MM.1S (cell line): ENCODE results near the gene PLXNA2.

Source experiments
- DNase-seq: peaks from one replicate; pipeline ENCODE4 v3.0.0-alpha.2; 2015
- H2AFZ ChIP-seq: fragments of 300-600 bp; sonication (generic); 2 replicates; pipeline ENCODE4 v1.6.0; 2016; ENCODE audit warnings: antibody characterized with exemption, low read length
- H3F3A ChIP-seq: fragments of 300-600 bp; sonication (generic); 2 replicates; pipeline ENCODE4 v1.6.1; 2016; ENCODE audit warnings: mild to moderate bottlenecking, antibody characterized with exemption, low read length, moderate library complexity, mixed read lengths; ENCODE audit not compliant: insufficient read depth
- H3K27ac ChIP-seq: fragments of 300-600 bp; sonication (generic); 2 replicates; pipeline ENCODE4 v1.5.1; 2016; ENCODE audit warnings: mild to moderate bottlenecking, low read length
- H3K27me3 ChIP-seq: fragments of 300-600 bp; sonication (generic); replicated peaks from 2 replicates; pipeline ENCODE4 v1.6.0; 2016; ENCODE audit warnings: low read length; ENCODE audit not compliant: insufficient read depth
- H3K36me3 ChIP-seq: fragments of 300-600 bp; sonication (generic); replicated peaks from 2 replicates; pipeline ENCODE4 v1.6.1; 2016; ENCODE audit warnings: mild to moderate bottlenecking, low read length, mixed read lengths; ENCODE audit not compliant: insufficient read depth
- H3K4me1 ChIP-seq: fragments of 300-600 bp; sonication (generic); 2 replicates; pipeline ENCODE4 v1.6.1; 2016; ENCODE audit warnings: low read length, mixed read lengths
- H3K4me2 ChIP-seq: fragments of 300-600 bp; sonication (generic); 2 replicates; pipeline ENCODE4 v1.6.0; 2016; ENCODE audit warnings: low read depth, low read length
- H3K4me3 ChIP-seq: fragments of 300-600 bp; sonication (generic); 2 replicates; pipeline ENCODE4 v1.5.1; 2016; ENCODE audit warnings: low read length, mixed read lengths
- H3K79me2 ChIP-seq: fragments of 300-600 bp; sonication (generic); 2 replicates; pipeline ENCODE4 v1.6.1; 2016; ENCODE audit warnings: mixed run types, low read length, mixed read lengths
- H3K9ac ChIP-seq: fragments of 300-600 bp; sonication (generic); 2 replicates; pipeline ENCODE4 v1.6.1; 2016; ENCODE audit warnings: low read length, mixed read lengths
- H3K9me2 ChIP-seq: fragments of 300-600 bp; sonication (generic); replicated peaks from 2 replicates; pipeline ENCODE4 v1.6.1; 2016; ENCODE audit warnings: mild to moderate bottlenecking, low read length, mixed read lengths; ENCODE audit not compliant: insufficient read depth
- H3K9me3 ChIP-seq: fragments of 300-600 bp; sonication (generic); replicated peaks from 2 replicates; pipeline ENCODE4 v1.6.1; 2016; ENCODE audit warnings: mild to moderate bottlenecking, low read length, mixed read lengths; ENCODE audit not compliant: insufficient read depth
- H4K20me1 ChIP-seq: fragments of 300-600 bp; sonication (generic); 2 replicates; pipeline ENCODE4 v1.6.1; 2016; ENCODE audit warnings: mild to moderate bottlenecking, low read length, moderate library complexity, mixed read lengths; ENCODE audit not compliant: insufficient read depth
- CTCF ChIP-seq: fragments of 300-600 bp; sonication (generic); IDR thresholded peaks from 2 replicates; pipeline ENCODE4 v1.5.1; 2016; ENCODE audit warnings: antibody characterized with exemption, low read length, mixed read lengths
- EZH2 ChIP-seq: fragments of 300-600 bp; sonication (generic); optimal IDR thresholded peaks from 2 replicates; pipeline ENCODE3; 2017; ENCODE audit warnings: low read depth, mild to moderate bottlenecking, antibody characterized with exemption, low read length, mixed read lengths
- EZH2phosphoT487 ChIP-seq: fragments of 300-600 bp; sonication (generic); IDR thresholded peaks from 2 replicates; pipeline ENCODE4 v1.6.1; 2018; ENCODE audit warnings: antibody characterized with exemption, low read length

PLXNA2 gene

GRCh38 chr1:208218237-208219097, 25.7 kb downstream of the PLXNA2 start:
- H3K36me3 ChIP-seq = no peaks in the 10 kb centered on the region
- no peak overlapping the region for H3K4me3 ChIP-seq
- H2AFZ ChIP-seq = no peak overlapping the region
- H3K27ac ChIP-seq = no peak overlapping the region
- no peaks in the 10 kb centered on the region for H4K20me1 ChIP-seq
- no peak overlapping the region for H3K4me2 ChIP-seq
- no peak for TF ChIP-seq EZH2phosphoT487
- TF ChIP-seq EZH2 = no peak
- TF ChIP-seq CTCF = no peak
- no peaks in the 10 kb centered on the region for H3K9me3 ChIP-seq
- H3K79me2 ChIP-seq = no peaks in the 10 kb centered on the region
- H3F3A ChIP-seq = 0 out of 2 replicates have a peak, but pooled peaks cover 4% of the 10 kb centered on the region
- no peak for DNase-seq
- peaks cover 6% of the 10 kb centered on the region for H3K4me1 ChIP-seq
- H3K27me3 ChIP-seq = no peaks in the 10 kb centered on the region
- no peaks in the 10 kb centered on the region for H3K9me2 ChIP-seq
- no peak overlapping the region for H3K9ac ChIP-seq

- Histone ChIP-seq H3K4me2 (no peak overlapping the region), H3K36me3 (no peaks in the 10 kb centered on the region), H3K27me3 (no peaks in the 10 kb centered on the region), H3K4me3 (no peak overlapping the region), H3K4me1 (peaks cover 6% of the 10 kb centered on the region), H2AFZ (no peak overlapping the region), H3F3A (0 out of 2 replicates have a peak, but pooled peaks cover 4% of the 10 kb centered on the region), H3K9ac (no peak overlapping the region), H3K9me2 (no peaks in the 10 kb centered on the region), H4K20me1 (no peaks in the 10 kb centered on the region), H3K9me3 (no peaks in the 10 kb centered on the region), H3K79me2 (no peaks in the 10 kb centered on the region), H3K27ac (no peak overlapping the region)
- TF ChIP-seq EZH2 (no peak), CTCF (no peak), EZH2phosphoT487 (no peak)
- DNase-seq = no peak
These were observed 26.4 kb downstream of the PLXNA2 start for GRCh38 chr1:208217781-208218180.

- peaks cover 6% of the 10 kb centered on the region for H3K4me1 ChIP-seq
- no peak overlapping the region for H3K27ac ChIP-seq
- TF ChIP-seq EZH2phosphoT487 (no peak), CTCF (no peak), EZH2 (no peak)
- H3K4me2 ChIP-seq = no peak overlapping the region
- no peaks in the 10 kb centered on the region for H3K9me3 ChIP-seq
- no peak for DNase-seq
- H3F3A ChIP-seq = 0 out of 2 replicates have a peak, but pooled peaks cover 4% of the 10 kb centered on the region
- no peak overlapping the region for H3K9ac ChIP-seq
- H3K79me2 ChIP-seq = no peaks in the 10 kb centered on the region
- no peak overlapping the region for H3K4me3 ChIP-seq
- H3K36me3 ChIP-seq = no peaks in the 10 kb centered on the region
- no peaks in the 10 kb centered on the region for H4K20me1 ChIP-seq
- H3K9me2 ChIP-seq = no peaks in the 10 kb centered on the region
- H2AFZ ChIP-seq = no peak overlapping the region
- no peaks in the 10 kb centered on the region for H3K27me3 ChIP-seq
These were observed 27.4 kb downstream of the PLXNA2 start for GRCh38 chr1:208216806-208217205.
